Chondrocyte (in vitro differentiated cells): Measurements from ENCODE around the gene ARSB. TPM values are rescaled to one million over a fixed set of nuclear protein-coding genes. Genes with fewer than 3 reads are reported as not detected.

Experiments used
- DNase-seq: peaks from one replicate; pipeline ENCODE4 v3.0.0; 2021; ENCODE audit warnings: mixed read lengths, low spot score
- H3K27ac Mint-ChIP-seq: one replicate; pipeline ENCODE4 v1.8.0; 2021; ENCODE audit warnings: mild to moderate bottlenecking, moderate library complexity, mixed read lengths; ENCODE audit not compliant: unreplicated experiment
- H3K27me3 Mint-ChIP-seq: 2 replicates; pipeline ENCODE4 v1.8.0; 2021; ENCODE audit warnings: low read depth, mixed read lengths
- H3K36me3 Mint-ChIP-seq: 2 replicates; pipeline ENCODE4 v1.8.0; 2021; ENCODE audit warnings: low read depth, mixed read lengths
- H3K4me1 Mint-ChIP-seq: 2 replicates; pipeline ENCODE4 v1.8.0; 2021; ENCODE audit warnings: low read depth, mild to moderate bottlenecking, mixed read lengths
- H3K4me3 Mint-ChIP-seq: one replicate; pipeline ENCODE4 v1.8.0; 2021; ENCODE audit warnings: mild to moderate bottlenecking, moderate library complexity, mixed read lengths; ENCODE audit not compliant: unreplicated experiment
- H3K9me3 Mint-ChIP-seq: 2 replicates; pipeline ENCODE4 v1.8.0; 2021; ENCODE audit warnings: low read depth, mixed read lengths
- total RNA-seq: library from RNA; stranded (reverse); gene quantifications from 3 replicates; pipeline ENCODE4 v1.2.1, GENCODE V29; 2021
- TF ChIP-seq, protein P1 (sequence below): fragments of 200-600 bp; sonication (generic); IDR thresholded peaks from 2 replicates; pipeline ENCODE4 v1.5.0; 2021; ENCODE audit warnings: antibody characterized with exemption, mild to moderate bottlenecking, moderate library complexity

The ARSB gene
- total RNA-seq, 1 donor from 2014 or later = 45.1 TPM

DNA sequence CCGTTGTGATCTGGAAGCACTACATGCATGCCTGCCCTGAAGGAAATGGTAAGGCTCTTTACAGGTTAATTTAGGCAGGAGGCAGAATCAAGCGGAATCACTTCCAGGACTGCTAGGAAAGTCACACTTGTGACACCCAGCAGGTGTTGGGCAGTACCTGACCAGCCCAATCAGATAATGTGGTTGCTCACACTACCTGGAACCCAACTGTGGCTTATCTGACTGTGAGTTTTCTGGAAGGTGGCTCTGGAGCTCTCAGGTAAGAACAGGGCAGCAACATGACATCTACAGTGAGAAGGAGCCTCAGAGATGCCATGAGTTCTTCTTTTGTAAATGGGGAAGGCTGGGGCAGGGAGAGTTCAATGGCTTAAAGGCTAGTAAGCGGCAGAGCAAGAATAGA is 146.4 kb downstream of the ARSB start:
- Mint-ChIP-seq H3K4me1 (peaks cover 17% of the 10 kb centered on the region), H3K27ac (no peak overlapping the region), H3K4me3 (no peak overlapping the region), H3K36me3 (peaks cover 2% of the 10 kb centered on the region), H3K27me3 (no peaks in the 10 kb centered on the region), H3K9me3 (peaks cover 3% of the 10 kb centered on the region)
- TF ChIP-seq, protein P1, sequence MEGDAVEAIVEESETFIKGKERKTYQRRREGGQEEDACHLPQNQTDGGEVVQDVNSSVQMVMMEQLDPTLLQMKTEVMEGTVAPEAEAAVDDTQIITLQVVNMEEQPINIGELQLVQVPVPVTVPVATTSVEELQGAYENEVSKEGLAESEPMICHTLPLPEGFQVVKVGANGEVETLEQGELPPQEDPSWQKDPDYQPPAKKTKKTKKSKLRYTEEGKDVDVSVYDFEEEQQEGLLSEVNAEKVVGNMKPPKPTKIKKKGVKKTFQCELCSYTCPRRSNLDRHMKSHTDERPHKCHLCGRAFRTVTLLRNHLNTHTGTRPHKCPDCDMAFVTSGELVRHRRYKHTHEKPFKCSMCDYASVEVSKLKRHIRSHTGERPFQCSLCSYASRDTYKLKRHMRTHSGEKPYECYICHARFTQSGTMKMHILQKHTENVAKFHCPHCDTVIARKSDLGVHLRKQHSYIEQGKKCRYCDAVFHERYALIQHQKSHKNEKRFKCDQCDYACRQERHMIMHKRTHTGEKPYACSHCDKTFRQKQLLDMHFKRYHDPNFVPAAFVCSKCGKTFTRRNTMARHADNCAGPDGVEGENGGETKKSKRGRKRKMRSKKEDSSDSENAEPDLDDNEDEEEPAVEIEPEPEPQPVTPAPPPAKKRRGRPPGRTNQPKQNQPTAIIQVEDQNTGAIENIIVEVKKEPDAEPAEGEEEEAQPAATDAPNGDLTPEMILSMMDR = no peak
- DNase-seq = no peak

- Mint-ChIP-seq H3K4me3 (no peak overlapping the region), H3K9me3 (no peaks in the 10 kb centered on the region), H3K4me1 (peaks cover 16% of the 10 kb centered on the region), H3K27ac (no peak overlapping the region), H3K36me3 (peaks cover 3% of the 10 kb centered on the region), H3K27me3 (no peaks in the 10 kb centered on the region)
- no peak for DNase-seq
- TF ChIP-seq, protein P1 = no peak
These were observed 147.3 kb downstream of the ARSB start for GRCh38 chr5:78837836-78838235.

- TF ChIP-seq, protein P1 = no peak
- DNase-seq = no peak
- no peaks in the 10 kb centered on the region for H3K27me3 Mint-ChIP-seq
- H3K4me3 Mint-ChIP-seq = no peak overlapping the region
- no peak overlapping the region for H3K27ac Mint-ChIP-seq
- H3K9me3 Mint-ChIP-seq = no peaks in the 10 kb centered on the region
- H3K36me3 Mint-ChIP-seq = peaks cover 4% of the 10 kb centered on the region
- H3K4me1 Mint-ChIP-seq = peaks cover 11% of the 10 kb centered on the region
These were observed 149.9 kb downstream of the ARSB start for GRCh38 chr5:78835176-78835575.

DNA sequence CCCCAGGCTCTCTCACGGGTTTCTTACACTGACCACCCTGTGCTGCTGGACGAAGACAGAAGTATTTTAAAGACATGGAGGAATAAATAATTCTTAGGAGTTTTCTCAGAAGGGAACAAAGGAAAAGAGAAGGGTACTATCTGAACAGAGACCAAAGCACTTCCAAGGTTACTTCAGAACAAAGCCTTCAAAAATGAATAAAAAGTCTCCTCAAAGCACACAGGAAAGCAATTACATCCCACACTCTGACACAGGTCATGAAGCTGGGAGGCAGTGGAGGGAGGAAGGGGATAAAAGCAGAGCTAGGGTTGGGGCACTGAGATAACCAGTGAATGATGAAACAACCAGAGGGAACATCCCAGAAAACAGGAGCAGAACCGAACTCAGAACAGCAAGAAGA is 151.8 kb downstream of the ARSB start:
- H3K9me3 Mint-ChIP-seq = peaks cover 3% of the 10 kb centered on the region
- H3K4me3 Mint-ChIP-seq = no peak overlapping the region
- no peak overlapping the region for H3K27ac Mint-ChIP-seq
- H3K4me1 Mint-ChIP-seq = peaks cover 11% of the 10 kb centered on the region
- no peaks in the 10 kb centered on the region for H3K27me3 Mint-ChIP-seq
- TF ChIP-seq, protein P1 = no peak
- H3K36me3 Mint-ChIP-seq = peaks cover 5% of the 10 kb centered on the region
- DNase-seq = no peak

DNA sequence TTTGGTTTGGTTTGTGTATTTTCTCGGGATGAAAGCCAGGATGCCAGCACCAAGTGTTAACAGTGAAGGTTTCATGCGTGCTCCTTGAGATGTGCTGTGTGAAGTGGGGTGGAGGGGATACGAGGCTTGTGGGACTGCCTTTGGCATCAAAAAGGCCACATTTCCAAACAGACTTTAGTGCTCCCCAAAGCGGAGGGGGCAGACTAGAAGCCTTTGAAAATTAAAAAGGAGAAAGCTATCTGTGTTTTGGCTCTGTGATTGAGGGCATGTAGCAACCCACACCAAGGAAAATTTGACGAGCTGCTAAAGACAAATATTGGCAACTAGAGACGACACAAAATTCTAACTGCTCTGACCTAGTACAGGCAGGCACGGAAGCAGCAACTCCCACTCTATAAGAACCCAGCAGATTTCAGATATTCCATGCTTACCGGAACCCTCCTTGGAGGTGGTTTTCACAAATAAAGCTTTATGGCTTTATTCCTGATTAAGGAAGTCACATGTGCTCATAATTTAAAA is 154.5 kb downstream of the ARSB start:
- H3K4me3 Mint-ChIP-seq = no peak overlapping the region
- H3K27me3 Mint-ChIP-seq = no peaks in the 10 kb centered on the region
- TF ChIP-seq, protein P1 = no peak
- no peak for DNase-seq
- H3K36me3 Mint-ChIP-seq = peaks cover 3% of the 10 kb centered on the region
- no peak overlapping the region for H3K27ac Mint-ChIP-seq
- peaks cover 12% of the 10 kb centered on the region for H3K4me1 Mint-ChIP-seq
- H3K9me3 Mint-ChIP-seq = peaks cover 3% of the 10 kb centered on the region
